Ovary (tissue), 9 donors: Measurements from ENCODE around the gene CCDC57. TPM values are rescaled to one million over a fixed set of nuclear protein-coding genes. Genes with fewer than 3 reads are reported as not detected.
A peak's percentile ranks its signal among the peaks of the same experiment; 100 is the strongest.

Experiments used
- DNase-seq, 5 donors: peaks; one replicate each; pipeline ENCODE4 v3.0.0-alpha.2; 2019 to 2020
- H3K27ac ChIP-seq, 2 donors: fragments of 200-600 bp; one replicate each; pipeline versions ENCODE4 v1.5.1 to v1.8.0; 2019 to 2022
- H3K27me3 ChIP-seq: fragments of 200-600 bp; one replicate; pipeline ENCODE4 v1.8.0; 2022
- H3K36me3 ChIP-seq: fragments of 200-600 bp; sonication (generic); one replicate; pipeline ENCODE4 v1.5.1; 2019
- H3K4me1 ChIP-seq: one replicate; pipeline ENCODE4 v1.8.1; 2013; ENCODE audit warnings: mild to moderate bottlenecking, moderate library complexity; ENCODE audit not compliant: insufficient read depth
- H3K4me3 ChIP-seq: fragments of 200-600 bp; sonication (generic); one replicate; pipeline ENCODE4 v1.5.1; 2017
- H3K9me3 ChIP-seq, 2 donors: fragments of 200-600 bp in 1 of 2; sonication (generic) in 1 of 2; one replicate each; pipeline versions ENCODE4 v1.5.1 to v1.8.1; 2013 to 2019; ENCODE audit warnings: mild to moderate bottlenecking in 1 of 2, moderate library complexity in 1 of 2
- EP300 ChIP-seq: sonication (generic); formaldehyde crosslinking; IDR thresholded peaks from one replicate; pipeline ENCODE4 v1.6.1; 2017; ENCODE audit warnings: antibody characterized with exemption
- POLR2A ChIP-seq: fragments of 450-650 bp; IDR thresholded peaks from one replicate; pipeline ENCODE4 v1.6.1; 2017; ENCODE audit warnings: antibody characterized with exemption, mild to moderate bottlenecking, moderate library complexity
- WGBS, 3 donors: extraction: QIAGEN DNeasy Blood & Tissue Kit in 1 of 3; methylation state at CpG; one replicate each; pipeline versions ENCODE4 v1.1.5 to v1.1.7; 2013 to 2017; 5-methylcytosine and 5-hydroxymethylcytosine counted together
- intact Hi-C, 4 donors: fragments of 100-400 bp; cut with DNase I; formaldehyde crosslinking; loops; one replicate each; pipeline versions ENCODE4 v1.11.0 to v1.15.1; 2022 to 2023
- polyA plus RNA-seq, 2 donors: library from polyadenylated mRNA; stranded (reverse); fragments of 200-250 nt in 1 of 2; fragments of 350-450 nt in 1 of 2; fragmentation: Illumina TruSeq in 1 of 2; extraction: RNeasy Lipid Tissue Mini Kit (QIAGEN cat#74804) in 1 of 2; gene quantifications; one replicate each; pipeline ENCODE4 v1.2.3, GENCODE V29; 2013 to 2014
- total RNA-seq, 7 donors: library from RNA; depleted of rRNA in 2 of 7; stranded (reverse); fragments of >200 nt in 2 of 7; fragmentation: NEBNext Ultra II Directional in 3 of 7; extraction: Animal tissue kit (Norgen Biotek cat#: 25700) in 3 of 7; gene quantifications; one replicate each; pipeline versions ENCODE4 v1.1.0 to v1.2.4, GENCODE V29; 2016 to 2023
- TF ChIP-seq, protein P1 (sequence below), 3 donors: fragments of 450-650 bp in 2 of 3; fragments of 200-600 bp in 1 of 3; IDR thresholded peaks; one replicate each; pipeline versions ENCODE4 v1.5.1 to v1.8.0; 2016 to 2022; ENCODE audit warnings: antibody characterized with exemption in 3 of 3, mild to moderate bottlenecking in 1 of 3
- donor health status: DM: no; HTN: no; CAD: no; lungs with moderate emphysema.
- donor health status: DM: no; HTN: no; CAD: no.
- donor health status: Bipolar disorder and iron deficiency.
- donor health status: DM: yes; HTN: yes; CAD: no.
- donor health status: DM: no; HTN: no; CAD: no.
- donor health status: DM: yes; HTN: yes; CAD: no.

CCDC57 gene
- total and polyA plus RNA-seq, 9 donors, result 7.7 to 65.0 (median 40.3) TPM

DNA sequence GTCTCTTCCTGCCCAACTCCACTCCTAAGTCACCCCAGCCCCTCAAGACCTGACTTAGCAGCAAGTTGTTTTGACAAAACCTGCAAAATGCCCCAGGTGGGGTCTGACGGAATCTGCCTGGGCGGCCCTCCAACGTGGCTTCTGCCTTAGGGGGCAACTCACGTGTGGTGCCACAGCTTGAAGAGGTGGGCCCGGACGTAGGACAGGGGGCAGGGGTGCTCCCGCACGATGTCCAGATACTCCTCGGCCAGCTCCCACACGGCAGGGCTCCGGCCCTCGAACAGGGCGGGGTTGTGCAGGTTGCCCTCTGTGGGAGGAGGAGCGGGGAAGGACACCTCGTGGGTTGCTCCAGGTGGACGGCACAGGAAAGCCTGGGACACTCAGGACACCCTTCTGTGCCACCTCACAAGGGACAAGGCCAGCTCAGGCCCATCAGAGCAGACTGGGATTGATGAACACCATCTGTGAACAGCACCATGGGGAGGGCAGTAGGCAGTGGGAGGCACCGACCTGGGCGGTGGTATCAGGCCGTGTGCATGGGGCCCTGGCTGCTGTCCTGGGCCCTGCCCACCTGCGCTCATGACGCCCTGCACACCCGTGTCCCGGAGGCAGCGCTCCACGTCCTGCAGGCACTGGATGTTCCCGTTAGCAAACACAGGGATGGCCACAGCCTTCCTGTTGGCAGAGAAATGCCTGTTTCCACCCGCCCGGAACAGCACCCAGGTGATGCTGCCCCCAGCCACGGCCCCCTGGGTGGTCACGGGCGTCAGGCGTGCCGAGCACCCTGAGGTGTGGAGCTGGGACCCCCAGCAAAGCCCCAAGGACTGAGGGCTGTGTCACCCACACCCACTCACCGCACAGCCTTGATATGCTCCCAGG, 151.4 kb downstream of the CCDC57 start:
- no peaks in the 10 kb centered on the region for H3K9me3 ChIP-seq
- peaks cover 6% of the 10 kb centered on the region for H3K4me1 ChIP-seq
- H3K36me3 ChIP-seq, result no peaks in the 10 kb centered on the region
- H3K27me3 ChIP-seq, result no peaks in the 10 kb centered on the region
- no peak overlapping the region for H3K27ac ChIP-seq
- 76 to 83% (median 82%) methylated on average over 27 to 34 of the region's 34 CpGs for WGBS, 3 donors
- DNase-seq, result no peak
- intact Hi-C loops, result no loop called here
- H3K4me3 ChIP-seq, result no peak overlapping the region
- TF ChIP-seq, protein P1, sequence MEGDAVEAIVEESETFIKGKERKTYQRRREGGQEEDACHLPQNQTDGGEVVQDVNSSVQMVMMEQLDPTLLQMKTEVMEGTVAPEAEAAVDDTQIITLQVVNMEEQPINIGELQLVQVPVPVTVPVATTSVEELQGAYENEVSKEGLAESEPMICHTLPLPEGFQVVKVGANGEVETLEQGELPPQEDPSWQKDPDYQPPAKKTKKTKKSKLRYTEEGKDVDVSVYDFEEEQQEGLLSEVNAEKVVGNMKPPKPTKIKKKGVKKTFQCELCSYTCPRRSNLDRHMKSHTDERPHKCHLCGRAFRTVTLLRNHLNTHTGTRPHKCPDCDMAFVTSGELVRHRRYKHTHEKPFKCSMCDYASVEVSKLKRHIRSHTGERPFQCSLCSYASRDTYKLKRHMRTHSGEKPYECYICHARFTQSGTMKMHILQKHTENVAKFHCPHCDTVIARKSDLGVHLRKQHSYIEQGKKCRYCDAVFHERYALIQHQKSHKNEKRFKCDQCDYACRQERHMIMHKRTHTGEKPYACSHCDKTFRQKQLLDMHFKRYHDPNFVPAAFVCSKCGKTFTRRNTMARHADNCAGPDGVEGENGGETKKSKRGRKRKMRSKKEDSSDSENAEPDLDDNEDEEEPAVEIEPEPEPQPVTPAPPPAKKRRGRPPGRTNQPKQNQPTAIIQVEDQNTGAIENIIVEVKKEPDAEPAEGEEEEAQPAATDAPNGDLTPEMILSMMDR (IDR thresholded peaks at IDR 0.05), result no peak
- TF ChIP-seq POLR2A (no peak), EP300 (no peak)

DNA sequence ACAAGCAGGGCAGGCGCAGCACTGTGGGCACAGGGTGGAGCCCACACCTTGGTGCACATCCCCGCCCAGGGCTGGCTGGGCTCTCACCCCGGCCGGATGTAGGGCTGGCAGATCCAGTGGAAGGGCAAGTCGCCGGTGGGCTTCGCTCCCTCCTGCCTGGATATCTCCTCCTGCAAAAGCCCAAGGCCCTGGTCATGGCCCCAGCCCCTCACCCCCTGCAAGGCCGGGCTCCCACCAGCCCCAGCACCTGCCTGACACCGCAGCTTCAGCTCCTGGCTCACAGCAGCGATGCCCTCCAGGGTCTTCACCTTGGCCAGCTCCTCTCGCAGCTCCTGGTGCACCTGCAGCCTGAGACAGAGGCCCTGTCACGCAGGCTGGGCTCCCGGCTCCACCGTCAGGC, 152.0 kb downstream of the CCDC57 start:
- no peaks in the 10 kb centered on the region for H3K9me3 ChIP-seq
- peaks cover 3% of the 10 kb centered on the region for H3K4me1 ChIP-seq
- no peaks in the 10 kb centered on the region for H3K27me3 ChIP-seq
- DNase-seq, result no peak
- no peaks in the 10 kb centered on the region for H3K36me3 ChIP-seq
- intact Hi-C loops, result no loop called here
- no peak overlapping the region for H3K4me3 ChIP-seq
- 82 to 93% (median 85%) methylated on average over 10 to 14 of the region's 14 CpGs for WGBS, 3 donors
- TF ChIP-seq POLR2A (no peak), EP300 (no peak)
- TF ChIP-seq, protein P1 (IDR thresholded peaks at IDR 0.05), result no peak
- no peak overlapping the region for H3K27ac ChIP-seq

DNA sequence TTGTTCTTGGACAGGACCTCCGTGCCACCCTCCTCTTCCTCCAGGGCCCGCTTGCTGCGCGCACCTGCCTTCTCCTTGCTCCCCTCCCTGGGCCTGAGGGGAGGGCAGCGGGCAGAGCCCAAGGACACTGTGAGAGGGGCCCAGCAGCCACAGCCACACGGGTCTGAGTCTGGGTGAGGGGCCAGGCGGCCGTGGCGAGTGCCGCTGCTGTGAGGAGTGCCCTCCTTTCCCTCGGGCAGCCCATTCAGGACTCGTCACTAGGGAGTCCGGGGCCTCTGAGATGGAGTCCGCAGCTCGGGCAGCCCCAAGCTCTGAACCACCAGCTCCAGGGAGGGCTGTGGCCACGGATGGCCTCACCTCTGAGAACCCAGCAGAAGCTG, 152.7 kb downstream of the CCDC57 start:
- Histone ChIP-seq H3K9me3 (no peaks in the 10 kb centered on the region), H3K4me3 (no peak overlapping the region), H3K27me3 (no peaks in the 10 kb centered on the region), H3K4me1 (peaks cover 3% of the 10 kb centered on the region), H3K36me3 (no peaks in the 10 kb centered on the region), H3K27ac (no peak overlapping the region)
- 73 to 80% (median 75%) methylated on average over 15 to 16 of the region's 16 CpGs for WGBS, 3 donors
- intact Hi-C loops, result no loop called here
- TF ChIP-seq EP300 (no peak), POLR2A (no peak)
- TF ChIP-seq, protein P1 (IDR thresholded peaks at IDR 0.05), result no peak
- DNase-seq, result no peak

DNA sequence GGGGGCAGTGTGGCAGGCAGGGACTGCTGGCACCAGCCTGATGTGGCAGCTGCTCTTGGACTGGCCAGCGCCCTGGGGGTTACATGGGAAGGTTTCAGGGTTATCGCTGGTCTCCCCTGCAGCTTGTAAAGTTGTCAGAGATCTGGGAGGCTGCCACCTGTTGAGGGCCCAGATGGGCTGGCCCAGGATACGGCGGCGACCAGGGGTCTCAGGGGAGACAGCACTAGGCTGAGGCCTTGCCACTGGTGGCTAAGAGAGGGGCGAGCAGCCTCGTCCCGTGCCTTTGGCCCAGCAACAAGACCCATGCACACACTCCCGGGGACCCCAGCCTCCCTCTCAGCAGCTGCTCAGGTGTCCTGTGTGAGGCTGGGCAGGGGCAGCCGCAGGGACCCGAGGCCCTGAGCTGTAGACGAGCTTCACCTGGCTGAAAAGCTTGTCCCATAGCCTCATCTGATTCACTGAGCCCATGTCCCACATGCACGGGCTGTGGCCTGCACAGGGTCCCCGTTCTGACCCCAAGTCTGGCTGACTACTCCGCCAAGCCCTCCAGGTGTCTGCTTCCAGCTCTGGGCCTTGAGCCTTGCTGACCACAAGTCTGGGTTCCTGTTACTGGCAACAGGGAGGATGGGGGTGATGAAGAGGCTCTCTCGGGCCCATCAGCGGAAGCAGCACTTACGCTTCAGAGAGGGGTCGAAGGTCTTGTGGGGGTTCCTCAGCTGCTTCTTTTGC, 153.2 kb downstream of the CCDC57 start:
- intact Hi-C loops, result loop anchor here in 1 of 4 donors (10.0 kb wide), 1 partner anchor 65 kb away; no protein-coding TSS in a partner anchor
- H3K36me3 ChIP-seq, result no peaks in the 10 kb centered on the region
- H3K27ac ChIP-seq, result no peak overlapping the region
- no peak overlapping the region for H3K4me3 ChIP-seq
- 63 to 65% (median 64%) methylated on average over 19 of the region's 19 CpGs for WGBS, 3 donors
- TF ChIP-seq EP300 (no peak), POLR2A (no peak)
- TF ChIP-seq, protein P1 (IDR thresholded peaks at IDR 0.05), result no peak
- no peaks in the 10 kb centered on the region for H3K9me3 ChIP-seq
- peak in 1 of 5 donors; percentile 11 for DNase-seq
- H3K27me3 ChIP-seq, result no peaks in the 10 kb centered on the region
- H3K4me1 ChIP-seq, result no peaks in the 10 kb centered on the region
